HCT116 (cell line): ENCODE data around the gene SLC2A9. TPM values are rescaled to one million over a fixed set of nuclear protein-coding genes. Genes with fewer than 3 reads are reported as not detected.
"Not testable (repeated sequence)": the region's sequence is repeated elsewhere in the genome, so short reads cannot be mapped to it uniquely, and the experiment has no call there.

Source experiments
- ATAC-seq: fragments of 200-7000 bp; cut with Tn5 transposase; 2 replicates; pipeline ENCODE4 v1.9.1; 2020; ENCODE audit warnings: mild to moderate bottlenecking, moderate library complexity
- BruUV-seq: library from RNA; stranded (reverse); fragments of 400-500 nt; replicated peaks from 2 replicates; lab custom pipeline; 2021; lab: Mats Ljungman, UMichigan
- CTCF ChIA-PET: fragments of 300-600 bp; sonication (Branson Sonifier 250); formaldehyde crosslinking; loops from one replicate; lab custom pipeline; 2021; ENCODE audit warnings: antibody characterized with exemption; lab: Charles Lee
- POLR2A ChIA-PET: fragments of 300-600, 350-600 bp; sonication (Branson Sonifier 250); formaldehyde crosslinking; loops from one replicate; lab custom pipeline; 2021; ENCODE audit warnings: antibody characterized with exemption; lab: Charles Lee
- RAD21 ChIA-PET, 2 experiments: fragments of 300-600 bp; sonication (Branson Sonifier 250); formaldehyde crosslinking; loops; one replicate each; lab custom pipeline; 2023; ENCODE audit warnings: low total read pairs in 2 of 2; ENCODE audit not compliant: uncharacterized antibody in 2 of 2, unreplicated experiment in 2 of 2, low non-redundant PET in 1 of 2; lab: Charles Lee
- DNase-seq: peaks from one replicate; pipeline ENCODE4 v3.0.0-alpha.2; 2010; ENCODE audit warnings: low read depth, low spot score
- H2AFZ ChIP-seq: fragments of 200-600 bp; shearing (Covaris generic), sonication (generic); 2 replicates; pipeline ENCODE4 v1.6.1; 2017; ENCODE audit warnings: low read depth, mixed run types, mixed read lengths, antibody characterized with exemption, low read length; ENCODE audit not compliant: poor library complexity, severe bottlenecking
- H3K27ac ChIP-seq: 2 replicates; pipeline ENCODE4 v1.5.1; 2012; ENCODE audit warnings: low read depth, low read length
- H3K27me3 ChIP-seq: fragments of 200-600 bp; sonication (generic); 2 replicates; pipeline ENCODE4 v1.6.1; 2016; ENCODE audit warnings: mixed run types, low read length, mixed read lengths; ENCODE audit not compliant: insufficient read depth
- H3K36me3 ChIP-seq, 2 experiments: fragments of 200-500 bp in 1 of 2; fragments of 200-600 bp in 1 of 2; sonication (Bioruptor generic) in 1 of 2; sonication (generic) in 1 of 2; 2 replicates each; pipeline versions ENCODE4 v1.5.1 to v1.6.1; 2014 to 2016; ENCODE audit warnings: low read length in 2 of 2, inconsistent platforms in 1 of 2, mixed read lengths in 1 of 2, mixed run types in 1 of 2; ENCODE audit not compliant: insufficient read depth in 2 of 2, control insufficient read depth in 1 of 2
- H3K4me1 ChIP-seq, 2 experiments: fragments of 200-600 bp in 1 of 2; sonication (generic) in 1 of 2; 2 replicates each; pipeline versions ENCODE4 v1.5.1 to v1.6.1; 2012 to 2017; ENCODE audit warnings: low read length in 2 of 2, inconsistent platforms in 1 of 2, mild to moderate bottlenecking in 1 of 2, mixed read lengths in 1 of 2, mixed run types in 1 of 2, moderate library complexity in 1 of 2; ENCODE audit not compliant: insufficient read depth in 2 of 2, control insufficient read depth in 1 of 2
- H3K4me2 ChIP-seq: fragments of 200-600 bp; sonication (generic); 2 replicates; pipeline ENCODE4 v1.6.1; 2017; ENCODE audit warnings: mixed run types, low read length, mixed read lengths
- H3K4me3 ChIP-seq, 2 experiments: fragments of 200-600 bp in 1 of 2; sonication (generic) in 1 of 2; replicated peaks in 1 of 2; 2 replicates each; pipeline ENCODE4 v1.5.1; 2011 to 2016; ENCODE audit warnings: low read length in 2 of 2, control low read depth in 1 of 2, low read depth in 1 of 2, mild to moderate bottlenecking in 1 of 2, mixed read lengths in 1 of 2, mixed run types in 1 of 2
- H3K79me2 ChIP-seq: fragments of 200-600 bp; sonication (generic); 2 replicates; pipeline ENCODE4 v1.6.1; 2017; ENCODE audit warnings: mild to moderate bottlenecking, mixed run types, low read length, moderate library complexity, mixed read lengths; ENCODE audit not compliant: insufficient read depth
- H3K9ac ChIP-seq: fragments of 200-600 bp; sonication (generic); 2 replicates; pipeline ENCODE4 v1.6.1; 2016; ENCODE audit warnings: low read length, mixed read lengths
- H3K9me2 ChIP-seq: fragments of 200-600 bp; sonication (generic), shearing (Covaris generic); 2 replicates; pipeline ENCODE4 v1.6.1; 2017; ENCODE audit warnings: mixed run types, mild to moderate bottlenecking, moderate library complexity; ENCODE audit not compliant: insufficient read depth
- H3K9me3 ChIP-seq, 2 experiments: fragments of 200-500 bp in 1 of 2; fragments of 200-600 bp in 1 of 2; sonication (Bioruptor generic) in 1 of 2; sonication (generic) in 1 of 2; 2 replicates each; pipeline ENCODE4 v1.6.1; 2014 to 2017; ENCODE audit warnings: low read length in 2 of 2, mixed read lengths in 2 of 2, inconsistent platforms in 1 of 2, low read depth in 1 of 2, mild to moderate bottlenecking in 1 of 2, mixed run types in 1 of 2, moderate library complexity in 1 of 2; ENCODE audit not compliant: control insufficient read depth in 1 of 2, insufficient read depth in 1 of 2
- H4K20me1 ChIP-seq: fragments of 200-600 bp; sonication (generic), shearing (Covaris generic); 2 replicates; pipeline ENCODE4 v1.6.1; 2017; ENCODE audit warnings: mixed run types, mild to moderate bottlenecking, moderate library complexity; ENCODE audit not compliant: insufficient read depth
- EGR1 ChIP-seq: IDR thresholded peaks from 2 replicates; pipeline ENCODE4 v1.6.1; 2012; ENCODE audit warnings: low read depth
- EZH2phosphoT487 ChIP-seq: fragments of 200-600 bp; IDR thresholded peaks from 2 replicates; pipeline ENCODE4 v1.6.1; 2018; ENCODE audit warnings: antibody characterized with exemption, borderline replicate concordance
- POLR2A ChIP-seq: IDR thresholded peaks from 2 replicates; pipeline ENCODE4 v1.7.0; 2011; ENCODE audit warnings: borderline replicate concordance; ENCODE audit not compliant: insufficient read depth, insufficient read length; ENCODE audit errors: extremely low read depth
- ZNF274 ChIP-seq: fragments of 200-500 bp; sonication (Bioruptor generic); IDR thresholded peaks from 2 replicates; pipeline ENCODE4 v1.6.1; 2014; ENCODE audit warnings: mild to moderate bottlenecking, low read depth, low read length, inconsistent platforms
- intact Hi-C: fragments of 100-400 bp; cut with micrococcal nuclease; formaldehyde crosslinking; loops from 2 replicates; pipeline ENCODE4 v1.10.0; 2022
- total RNA-seq: library from RNA; stranded (reverse); gene quantifications from one replicate; pipeline ENCODE4 v1.2.1, GENCODE V29; 2021; ENCODE audit not compliant: unreplicated experiment

Gene SLC2A9
- total RNA-seq, 1 experiment from 2014 or later, result 2.2 TPM

GRCh38 chr4:9901257-9901656 is 120.0 kb downstream of the SLC2A9 start:
- Histone ChIP-seq H3K4me1 (peaks cover 0 to 9% of the 10 kb centered on the region in 2 experiments; a peak in 1 of 4 replicates), H3K27me3 (no peaks in the 10 kb centered on the region), H2AFZ (no peak overlapping the region), H3K9ac (no peak overlapping the region), H3K36me3 (no peaks in the 10 kb centered on the region), H3K4me3 (no peak overlapping the region), H3K9me3 (no peaks in the 10 kb centered on the region), H3K79me2 (no peaks in the 10 kb centered on the region), H4K20me1 (no peaks in the 10 kb centered on the region), H3K27ac (no peak overlapping the region), H3K9me2 (no peaks in the 10 kb centered on the region), H3K4me2 (no peak overlapping the region)
- ChIA-PET RAD21 (interaction anchor here in 1 of 2 experiments (0.7 kb wide), 1 partner anchor 136 kb away, joined by 7 read pairs; no protein-coding TSS in a partner anchor), POLR2A (no interaction called here), CTCF (interaction anchor here (3.0 kb wide), 1 partner anchor 136 kb away, joined by 17 read pairs; no protein-coding TSS in a partner anchor)
- TF ChIP-seq ZNF274 (no peak), EGR1 (no peak), POLR2A (no peak), EZH2phosphoT487 (no peak)
- intact Hi-C loops, result no loop called here
- DNase-seq (no peak), ATAC-seq (no peak)
- BruUV-seq, result no TSS peak

GRCh38 chr4:9900633-9901032 is 120.7 kb downstream of the SLC2A9 start:
- H3K9ac ChIP-seq, H3K4me1 ChIP-seq, H3K36me3 ChIP-seq, BruUV-seq, POLR2A ChIA-PET, H3K9me2 ChIP-seq, H3K79me2 ChIP-seq, H3K4me3 ChIP-seq, RAD21 ChIA-PET, H3K9me3 ChIP-seq, H3K27ac ChIP-seq, ATAC-seq, H3K27me3 ChIP-seq, intact Hi-C loops, DNase-seq, H4K20me1 ChIP-seq, H2AFZ ChIP-seq, H3K4me2 ChIP-seq: not testable (repeated sequence)
- CTCF ChIA-PET, result interaction anchor here (3.0 kb wide), 1 partner anchor 136 kb away, joined by 17 read pairs; no protein-coding TSS in a partner anchor
